K562 (cell line): ENCODE results near the gene ENTPD3. TPM values are rescaled to one million over a fixed set of nuclear protein-coding genes. Genes with fewer than 3 reads are reported as not detected.

Source experiments
- ARID2 ChIP-seq: fragments of 450-650 bp; IDR thresholded peaks from 2 replicates; pipeline ENCODE4 v1.6.1; 2017; ENCODE audit warnings: antibody characterized with exemption, mild to moderate bottlenecking
- CCNT2 ChIP-seq: IDR thresholded peaks from 2 replicates; pipeline ENCODE4 v1.6.1; 2011; ENCODE audit warnings: borderline replicate concordance, low read depth, mild to moderate bottlenecking, moderate library complexity, mixed read lengths, low read length; ENCODE audit not compliant: insufficient read length; ENCODE audit errors: extremely low read depth
- E2F1 ChIP-seq: sonication (generic); formaldehyde crosslinking; IDR thresholded peaks from 2 replicates; pipeline ENCODE4 v1.8.1; 2023; ENCODE audit warnings: mild to moderate bottlenecking, missing genetic modification reagents, moderate library complexity
- ETV6 ChIP-seq, 3 experiments: fragments of 150-350 bp in 1 of 3; sonication (generic) in 1 of 3; formaldehyde crosslinking in 1 of 3; IDR thresholded peaks; 2 replicates each; pipeline versions ENCODE4 v1.6.1 to v1.8.0; 2014 to 2022; ENCODE audit warnings: borderline replicate concordance in 2 of 3, low read depth in 2 of 3, antibody characterized with exemption in 1 of 3, low read length in 1 of 3, mild to moderate bottlenecking in 1 of 3, missing genetic modification reagents in 1 of 3
- HDAC6 ChIP-seq: IDR thresholded peaks from 2 replicates; pipeline ENCODE4 v1.6.1; 2012; ENCODE audit warnings: low read depth, mild to moderate bottlenecking, control low read depth, inconsistent platforms, low read length, moderate library complexity
- HINFP ChIP-seq: fragments of 450-650 bp; conservative IDR thresholded peaks from 2 replicates; pipeline ENCODE4 v1.6.1; 2016; ENCODE audit warnings: missing genetic modification characterization, low read depth, mild to moderate bottlenecking, control low read depth, missing compliant biosample characterization
- KDM1A ChIP-seq, 2 experiments: fragments of 450-650 bp; IDR thresholded peaks; 2 replicates each; pipeline ENCODE4 v1.6.1; 2016; ENCODE audit warnings: mild to moderate bottlenecking in 2 of 2
- KLF6 ChIP-seq: fragments of 250-450 bp; sonication (Bioruptor Pico); IDR thresholded peaks from 2 replicates; pipeline ENCODE4 v1.4.0; 2020; ENCODE audit warnings: mild to moderate bottlenecking, moderate library complexity, borderline replicate concordance
- NCOA6 ChIP-seq: fragments of 450-650 bp; IDR thresholded peaks from 2 replicates; pipeline ENCODE4 v1.6.1; 2017; ENCODE audit warnings: mild to moderate bottlenecking
- PKNOX1 ChIP-seq: fragments of 450-650 bp; IDR thresholded peaks from 2 replicates; pipeline ENCODE4 v1.6.1; 2016
- PRPF4 ChIP-seq: fragments of 200-400 bp; formaldehyde crosslinking; IDR thresholded peaks from one replicate; pipeline ENCODE4 v1.6.1; 2017; ENCODE audit warnings: low read length, low read depth, mild to moderate bottlenecking; ENCODE audit not compliant: insufficient read depth, poor library complexity, severe bottlenecking
- STAT5A ChIP-seq: IDR thresholded peaks from 2 replicates; pipeline ENCODE4 v1.6.1; 2012; ENCODE audit warnings: low read length, inconsistent platforms, borderline replicate concordance
- TAF1 ChIP-seq: IDR thresholded peaks from 2 replicates; pipeline ENCODE4 v1.6.1; 2011; ENCODE audit warnings: mild to moderate bottlenecking, low read length, moderate library complexity; ENCODE audit not compliant: insufficient read depth, control insufficient read depth, severe bottlenecking; ENCODE audit errors: extremely low read depth
- ZFP1 ChIP-seq: fragments of 450-650 bp; formaldehyde crosslinking; IDR thresholded peaks from 2 replicates; pipeline ENCODE4 v1.4.0; 2020; ENCODE audit warnings: mild to moderate bottlenecking, mixed read lengths
- ZMIZ1 ChIP-seq, 2 experiments: fragments of 150-350 bp in 1 of 2; IDR thresholded peaks; 2 replicates each; pipeline ENCODE4 v1.6.1; 2012 to 2016; ENCODE audit warnings: low read depth in 2 of 2, low read length in 2 of 2, mild to moderate bottlenecking in 1 of 2, moderate library complexity in 1 of 2
- ZNF253 ChIP-seq: fragments of 250-450 bp; sonication (Bioruptor Pico); conservative IDR thresholded peaks from 2 replicates; pipeline ENCODE4 v1.6.1; 2021; ENCODE audit warnings: mild to moderate bottlenecking
- ZNF507 ChIP-seq: conservative IDR thresholded peaks from 2 replicates; pipeline ENCODE4 v1.6.1; 2017; ENCODE audit warnings: missing genetic modification characterization, missing compliant biosample characterization
- ZNF584 ChIP-seq: fragments of 200-800 bp; sonication (Bioruptor generic); IDR thresholded peaks from 2 replicates; pipeline ENCODE4 v1.6.1; 2016; ENCODE audit warnings: low read depth, mild to moderate bottlenecking, missing genetic modification characterization, missing compliant biosample characterization
- polyA plus RNA-seq, 8 experiments: library from polyadenylated mRNA; depleted of rRNA in 4 of 8; stranded (reverse) in 5 of 8; unstranded in 3 of 8; fragments of >200 nt; fragmentation: Nextera tagmentation in 2 of 8; fragmentation: Illumina TruSeq in 1 of 8; extraction: Ambion mirVana in 2 of 8; extraction: Trizol in 1 of 8; gene quantifications; 2 replicates each; pipeline versions ENCODE4 v1.2.1 to v1.2.3, GENCODE V29; 2011 to 2014; ENCODE audit warnings: inconsistent platforms in 1 of 8, missing spikeins in 1 of 8
- total RNA-seq, 7 experiments: library from RNA; depleted of rRNA in 6 of 7; stranded (reverse); fragments of >200 nt in 6 of 7; fragmentation: Illumina TruSeq in 2 of 7; extraction: Trizol in 2 of 7; gene quantifications; 2 replicates each; pipeline versions ENCODE4 v1.2.1 to v1.2.3, GENCODE V29; 2011 to 2021; ENCODE audit warnings: low replicate concordance in 1 of 7

ENTPD3 gene
- total and polyA plus RNA-seq, 9 of the 15 experiments (the other 6 are each of a cell fraction or from before 2014, with no cell fraction given), result 0.23 to 2.1 (median 0.58) TPM

- TF ChIP-seq PKNOX1 (peak; percentile 83), KLF6 (CRISPR knock-in tag) (peak; percentile 77; the same call in 1 of the 2 replicates), ARID2 (no peak), STAT5A (no peak), KDM1A (IDR thresholded peaks at IDR 0.05) (no peak), TAF1 (peak; percentile 94), HINFP (tag) (no peak), ZNF253 (CRISPR knock-in tag) (peak; percentile 34; the same call in 1 of the 2 replicates), PRPF4 (no peak), CCNT2 (no peak), E2F1 (CRISPR knock-in tag) (peak; percentile 80), HDAC6 (no peak), ZFP1 (CRISPR knock-in tag) (no peak), NCOA6 (no peak; the same call in 1 of the 2 replicates), ZMIZ1 (IDR thresholded peaks at IDR 0.05; ENCODE audit: low read depth in 2 of 2, low read length in 2 of 2) (peak in 1 of 2 experiments; percentile 51; a peak in 1 of 4 replicates), ETV6 (IDR thresholded peaks at IDR 0.05; ENCODE audit: borderline replicate concordance in 1 of 2, low read depth in 2 of 2, low read length in 1 of 2) (no peak), ETV6 (CRISPR knock-in tag; IDR thresholded peaks at IDR 0.05; ENCODE audit: borderline replicate concordance) (no peak), ZNF507 (tag) (no peak), ZNF584 (no peak; the same call in none of the 2 replicates)
Observed at GRCh38 chr3:40452876-40453730, 66.1 kb downstream of the ENTPD3 start (continued).
